GM06990 (cell line): ENCODE results near the gene GABRA5.

Experiments used
- DNase-seq: peaks from one replicate; pipeline ENCODE4 v3.0.0-alpha.2; 2011; ENCODE audit not compliant: insufficient read length; ENCODE audit errors: extremely low read depth
- H3K27me3 ChIP-seq: replicated peaks from 2 replicates; pipeline ENCODE4 v1.6.0; 2011; ENCODE audit warnings: low read length; ENCODE audit not compliant: control insufficient read depth, insufficient read depth
- H3K36me3 ChIP-seq: 2 replicates; pipeline ENCODE4 v1.5.1; 2011; ENCODE audit warnings: low read length; ENCODE audit not compliant: control insufficient read depth, insufficient read depth
- H3K4me3 ChIP-seq: replicated peaks from 2 replicates; pipeline ENCODE4 v1.5.1; 2011; ENCODE audit warnings: low read depth, mild to moderate bottlenecking, control low read depth, low read length
- TF ChIP-seq, protein P1 (sequence below): IDR thresholded peaks from 2 replicates; pipeline ENCODE4 v1.5.1; 2011; ENCODE audit warnings: low read length, control low read depth, mild to moderate bottlenecking, inconsistent platforms; ENCODE audit not compliant: insufficient read depth, poor library complexity, severe bottlenecking

The GABRA5 gene

DNA sequence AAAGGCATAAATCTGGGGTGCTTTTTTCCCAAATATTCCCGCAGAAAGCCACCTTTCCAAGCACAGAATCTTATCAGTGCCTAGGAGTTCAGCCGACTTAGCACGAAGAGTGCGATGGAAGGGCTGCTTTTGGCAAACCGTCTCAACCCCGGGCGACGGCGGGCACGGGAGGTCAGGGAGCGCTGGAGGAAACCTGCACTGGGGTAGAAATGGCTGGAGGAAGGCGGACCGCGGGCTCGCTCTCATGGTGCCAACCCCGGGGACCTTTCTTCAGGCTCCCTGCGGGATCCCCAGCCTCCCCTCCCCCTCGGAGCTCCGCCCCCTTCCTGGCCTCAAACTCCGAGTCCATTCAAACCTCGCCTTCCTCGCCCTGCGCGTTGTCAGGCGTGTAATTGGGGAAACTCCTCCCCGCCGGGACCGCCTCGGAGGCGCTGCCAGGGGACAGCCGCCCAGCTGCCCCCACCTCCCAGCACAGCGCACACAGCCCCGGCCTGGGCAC, 103.9 kb downstream of the GABRA5 start, which contains the start of gene GABRG3:
TSS of gene GABRG3 (plus strand) at position 470 of the 499 bp plus-strand sequence.
- Histone ChIP-seq H3K4me3 (no peak within 1 kb of the TSS), H3K36me3 (no peaks in the 10 kb centered on the region), H3K27me3 (no peaks in the 10 kb centered on the region)
- DNase-seq = no peak
- TF ChIP-seq, protein P1, sequence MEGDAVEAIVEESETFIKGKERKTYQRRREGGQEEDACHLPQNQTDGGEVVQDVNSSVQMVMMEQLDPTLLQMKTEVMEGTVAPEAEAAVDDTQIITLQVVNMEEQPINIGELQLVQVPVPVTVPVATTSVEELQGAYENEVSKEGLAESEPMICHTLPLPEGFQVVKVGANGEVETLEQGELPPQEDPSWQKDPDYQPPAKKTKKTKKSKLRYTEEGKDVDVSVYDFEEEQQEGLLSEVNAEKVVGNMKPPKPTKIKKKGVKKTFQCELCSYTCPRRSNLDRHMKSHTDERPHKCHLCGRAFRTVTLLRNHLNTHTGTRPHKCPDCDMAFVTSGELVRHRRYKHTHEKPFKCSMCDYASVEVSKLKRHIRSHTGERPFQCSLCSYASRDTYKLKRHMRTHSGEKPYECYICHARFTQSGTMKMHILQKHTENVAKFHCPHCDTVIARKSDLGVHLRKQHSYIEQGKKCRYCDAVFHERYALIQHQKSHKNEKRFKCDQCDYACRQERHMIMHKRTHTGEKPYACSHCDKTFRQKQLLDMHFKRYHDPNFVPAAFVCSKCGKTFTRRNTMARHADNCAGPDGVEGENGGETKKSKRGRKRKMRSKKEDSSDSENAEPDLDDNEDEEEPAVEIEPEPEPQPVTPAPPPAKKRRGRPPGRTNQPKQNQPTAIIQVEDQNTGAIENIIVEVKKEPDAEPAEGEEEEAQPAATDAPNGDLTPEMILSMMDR = no peak

DNA sequence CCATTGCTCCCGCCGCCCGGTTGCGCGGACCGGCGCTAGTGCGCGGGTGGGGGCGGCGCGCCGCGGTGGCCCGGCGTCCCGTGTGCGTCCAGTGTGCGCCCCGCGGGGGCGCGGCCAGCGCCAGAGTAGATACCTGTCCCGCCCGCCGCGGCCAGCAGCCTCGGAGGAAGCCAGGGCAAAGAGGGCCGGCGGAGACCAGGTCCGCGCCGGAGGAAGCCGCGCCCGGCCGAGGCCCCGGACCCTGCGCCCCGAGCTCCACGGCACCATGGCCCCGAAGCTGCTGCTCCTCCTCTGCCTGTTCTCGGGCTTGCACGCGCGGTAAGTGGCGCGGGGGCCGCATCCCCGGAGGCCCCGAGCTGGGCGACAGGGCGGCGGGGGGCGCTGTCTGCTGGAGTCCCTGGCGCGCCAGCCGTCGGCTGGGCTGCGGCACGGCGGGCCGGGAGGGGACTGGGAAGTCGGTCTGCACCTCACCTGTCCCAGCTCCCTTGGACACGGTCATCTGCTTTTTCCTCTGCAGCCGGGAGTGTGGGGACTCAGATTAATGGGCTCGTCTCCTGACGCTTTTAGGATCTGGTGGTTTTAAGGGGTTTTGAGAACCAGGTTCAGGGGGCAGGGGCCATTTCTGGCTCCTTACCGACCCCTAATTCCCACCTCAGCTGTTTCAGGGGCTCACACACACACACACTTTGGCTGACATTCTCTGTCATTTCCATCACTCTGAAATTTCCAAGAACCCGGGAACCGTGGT, 104.6 kb downstream of the GABRA5 start:
- DNase-seq = no peak
- H3K36me3 ChIP-seq = no peaks in the 10 kb centered on the region
- TF ChIP-seq, protein P1 = no peak
- H3K4me3 ChIP-seq = no peak overlapping the region
- no peaks in the 10 kb centered on the region for H3K27me3 ChIP-seq

DNA sequence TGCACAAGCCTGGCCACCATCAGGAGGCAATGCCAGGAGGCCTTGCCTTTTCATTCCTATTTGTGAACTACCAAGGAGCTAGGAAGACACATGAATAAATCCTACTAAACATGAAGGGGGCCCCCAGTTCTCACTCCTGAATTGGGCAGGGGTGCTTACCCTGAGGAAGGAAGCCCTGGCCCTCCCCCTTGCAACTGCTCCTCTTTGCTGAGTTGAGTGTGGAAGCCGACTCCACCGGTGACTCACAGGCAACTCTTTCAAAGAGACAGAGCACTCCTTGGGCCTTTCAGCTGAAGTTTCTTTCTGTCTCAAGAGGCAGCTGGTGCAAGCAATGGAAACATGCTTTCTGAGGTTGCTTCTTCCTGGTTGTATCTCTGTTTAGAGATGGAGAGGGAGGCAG, 105.8 kb downstream of the GABRA5 start:
- H3K36me3 ChIP-seq = no peaks in the 10 kb centered on the region
- DNase-seq = no peak
- no peaks in the 10 kb centered on the region for H3K27me3 ChIP-seq
- TF ChIP-seq, protein P1 = no peak
- H3K4me3 ChIP-seq = no peak overlapping the region

DNA sequence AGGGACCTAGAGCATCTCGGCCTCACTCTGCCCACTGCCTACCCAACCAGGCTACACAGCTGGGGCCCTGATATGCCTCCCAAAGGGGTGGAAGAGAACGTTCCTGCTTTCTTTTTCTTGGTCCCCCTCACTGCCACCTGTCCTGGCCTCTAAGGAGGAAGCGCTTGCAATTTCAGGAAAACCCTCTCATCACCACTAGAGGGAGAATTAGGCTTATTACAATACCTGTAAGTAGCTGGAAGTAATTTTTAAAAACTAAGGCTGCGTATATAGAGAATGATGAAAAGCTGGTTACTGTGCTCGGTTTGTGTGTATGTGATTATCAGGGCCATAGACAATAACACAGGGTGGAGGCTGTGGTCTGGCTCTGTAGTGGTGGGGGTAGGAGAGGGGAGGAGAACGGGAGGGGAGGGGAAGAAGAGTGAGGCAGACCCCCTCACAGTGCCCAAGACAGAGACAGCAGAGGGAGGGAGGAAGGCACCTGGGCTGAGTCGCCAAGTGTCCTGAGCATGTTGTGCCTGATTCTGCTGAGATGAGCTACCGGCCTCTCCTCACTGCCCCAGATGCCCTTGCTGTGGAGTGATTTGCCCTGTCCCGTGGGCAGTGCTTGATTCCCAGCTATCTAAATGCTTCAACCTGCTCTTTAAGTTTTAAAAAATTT, 107.4 kb downstream of the GABRA5 start:
- no peak overlapping the region for H3K4me3 ChIP-seq
- DNase-seq = no peak
- TF ChIP-seq, protein P1 = no peak
- H3K27me3 ChIP-seq = no peaks in the 10 kb centered on the region
- H3K36me3 ChIP-seq = no peaks in the 10 kb centered on the region

DNA sequence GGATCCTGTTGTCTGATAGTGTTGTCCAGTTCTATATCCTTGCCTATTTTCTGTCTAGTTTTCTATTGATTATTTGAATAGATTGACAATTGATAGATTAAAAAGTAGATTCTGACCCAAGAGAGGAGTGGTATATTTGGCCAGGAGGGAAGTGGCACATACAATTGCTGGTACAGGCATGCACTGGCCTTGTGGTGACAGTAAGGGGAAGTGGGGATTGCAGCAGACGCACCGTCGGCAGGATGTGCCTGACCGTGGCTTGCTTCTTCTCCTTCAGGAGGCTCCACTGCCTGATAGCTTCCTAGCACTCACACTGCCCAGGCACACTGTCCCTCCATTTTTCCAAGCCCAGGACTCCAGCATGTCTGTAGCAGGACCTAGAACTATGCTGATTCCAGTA, 114.6 kb downstream of the GABRA5 start:
- Histone ChIP-seq H3K4me3 (no peak overlapping the region), H3K36me3 (no peaks in the 10 kb centered on the region), H3K27me3 (no peaks in the 10 kb centered on the region)
- no peak for DNase-seq
- TF ChIP-seq, protein P1 = no peak
